SHP77 (cell line): ENCODE results near the gene LFNG.

Source experiments
- DNase-seq, 2 experiments: peaks; one replicate each; lab custom pipeline; 2025; lab: John Stamatoyannopoulos, UW

Gene LFNG

DNA sequence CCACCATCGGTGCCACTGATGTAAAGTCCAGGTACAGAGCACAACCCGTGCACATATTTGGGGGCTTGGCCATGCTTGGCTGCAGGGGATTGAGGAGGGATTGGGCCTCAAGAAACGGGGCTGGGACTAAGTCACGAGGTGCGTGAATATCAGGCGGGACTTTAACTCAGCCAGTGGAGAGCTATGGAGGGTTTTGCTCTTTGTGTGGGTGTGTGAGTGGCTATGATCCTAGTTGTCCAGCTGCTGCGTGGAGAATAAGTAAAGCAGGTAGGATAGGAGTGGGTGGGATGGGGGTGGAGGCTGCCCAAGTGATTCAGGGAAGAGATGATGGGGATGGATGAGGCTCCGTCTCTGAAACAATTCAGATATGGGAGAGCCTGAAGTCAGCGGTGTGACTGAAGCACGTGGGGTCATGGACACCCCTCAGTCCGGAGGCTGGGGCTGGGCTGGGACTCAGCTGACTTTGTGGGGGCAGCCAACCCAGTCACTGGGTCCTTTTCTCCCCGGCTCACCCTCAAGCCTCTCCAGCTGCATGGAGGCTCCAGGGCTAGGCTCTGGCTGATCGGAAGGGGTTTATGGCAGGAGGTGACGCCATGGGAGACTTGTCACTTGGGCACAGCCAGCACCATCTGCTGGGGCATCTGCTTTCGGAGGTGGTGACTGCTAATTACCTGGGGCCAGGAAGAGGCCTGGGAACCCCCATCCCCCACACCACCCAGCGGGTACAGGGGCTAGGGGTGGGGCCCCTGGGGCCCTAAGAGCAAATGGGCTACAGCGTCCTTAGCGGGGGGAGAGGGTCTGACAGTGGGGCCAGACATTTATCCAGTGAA, 1.7 kb upstream of the LFNG start:
- DNase-seq: peak; percentile 81 to 93

DNA sequence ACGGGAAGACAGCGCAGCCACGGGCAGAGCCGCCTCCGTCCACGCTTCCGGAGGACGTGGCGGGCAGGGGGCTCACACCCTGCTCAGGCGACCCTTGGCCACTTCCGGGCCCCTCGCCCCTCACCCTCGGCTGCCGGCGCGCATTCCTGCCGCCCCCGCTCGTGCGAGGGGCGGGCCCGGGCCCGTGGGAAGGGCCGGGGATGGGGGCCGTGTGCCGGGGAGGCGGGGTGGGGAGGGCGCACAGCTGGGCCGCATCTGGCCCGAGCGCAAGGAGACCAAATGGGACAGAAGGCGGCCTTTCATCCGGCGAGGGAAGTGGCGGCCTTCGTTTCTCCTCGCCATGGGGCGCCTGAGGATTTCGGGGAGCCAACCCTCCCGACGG, 846 bp upstream of the LFNG start:
- no peak for DNase-seq

DNA sequence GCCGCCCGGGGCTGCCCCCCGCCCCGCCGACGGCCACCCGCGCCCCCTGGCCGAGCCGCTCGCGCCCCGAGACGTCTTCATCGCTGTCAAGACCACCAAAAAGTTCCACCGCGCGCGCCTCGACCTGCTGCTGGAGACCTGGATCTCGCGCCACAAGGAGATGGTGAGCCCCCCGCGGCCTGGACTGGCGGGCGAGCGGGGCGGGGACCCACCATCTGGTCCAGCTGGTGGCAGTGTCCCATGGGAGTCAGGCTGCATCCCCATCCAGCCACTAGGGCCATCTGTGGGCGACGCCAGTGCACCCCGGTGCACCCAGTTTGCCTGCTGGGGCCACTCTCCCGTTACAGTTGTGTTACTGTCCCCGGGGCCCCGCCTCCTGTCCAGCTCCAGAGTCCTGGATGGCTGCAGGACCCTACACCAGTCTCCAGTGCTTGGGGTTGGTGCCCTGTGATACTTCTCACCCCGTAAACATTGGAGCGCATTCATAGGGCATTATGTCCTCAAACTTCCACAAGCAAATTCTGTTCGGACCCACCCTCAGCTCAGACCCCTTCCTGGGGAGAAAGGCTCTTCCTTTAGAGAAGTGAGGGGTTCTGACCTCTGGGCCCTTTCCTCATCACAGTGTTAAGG, 672 bp downstream of the LFNG start:
- peak in 1 of 2 experiments; percentile 59 for DNase-seq

DNA sequence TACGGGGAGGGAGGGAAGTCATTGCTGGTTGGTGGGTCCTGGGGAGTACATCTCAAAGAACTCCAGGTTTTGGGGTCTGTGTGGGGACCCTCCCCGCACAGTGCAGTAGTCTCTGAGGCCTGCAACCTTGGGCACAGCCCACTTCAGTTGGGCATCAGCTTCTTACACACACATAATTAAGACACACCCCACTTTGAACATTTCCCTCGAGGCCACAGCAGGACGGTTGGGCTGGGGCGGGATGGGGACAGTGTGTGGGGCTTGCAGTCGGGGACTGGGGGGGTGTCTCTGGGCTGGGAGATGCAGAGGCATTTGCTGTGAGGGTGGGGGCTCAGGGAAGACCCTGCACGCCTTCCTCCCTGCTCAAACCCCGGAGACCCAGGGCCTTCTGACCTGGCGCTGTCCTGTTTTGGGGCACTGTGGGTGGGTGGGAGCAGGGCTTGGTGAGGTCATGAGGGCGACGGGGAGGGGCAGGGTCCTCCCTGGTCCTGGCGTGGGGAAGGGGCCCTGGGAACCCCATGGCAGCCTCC, 1.3 kb downstream of the LFNG start:
- DNase-seq: no peak

DNA sequence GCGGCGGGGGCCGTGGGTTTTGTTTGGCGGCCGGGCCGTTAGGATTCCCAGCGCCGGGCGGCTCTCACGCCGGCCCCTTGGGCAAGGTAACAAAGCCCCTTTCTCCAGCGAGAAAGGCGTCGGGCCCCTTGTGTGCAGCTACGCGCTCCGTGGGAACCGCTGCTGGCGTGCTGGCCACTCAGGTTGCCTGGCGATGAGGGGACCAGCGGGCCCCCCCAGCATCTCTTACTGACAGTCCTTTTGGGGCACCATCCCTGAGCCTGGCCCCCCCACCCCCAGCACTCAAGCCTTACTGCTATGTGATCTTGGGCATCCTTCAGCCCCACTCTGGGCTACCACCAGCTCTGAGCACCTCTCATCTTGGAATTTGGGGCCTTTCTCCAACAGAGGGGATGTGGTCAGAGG, 1.8 kb downstream of the LFNG start:
- DNase-seq: no peak

DNA sequence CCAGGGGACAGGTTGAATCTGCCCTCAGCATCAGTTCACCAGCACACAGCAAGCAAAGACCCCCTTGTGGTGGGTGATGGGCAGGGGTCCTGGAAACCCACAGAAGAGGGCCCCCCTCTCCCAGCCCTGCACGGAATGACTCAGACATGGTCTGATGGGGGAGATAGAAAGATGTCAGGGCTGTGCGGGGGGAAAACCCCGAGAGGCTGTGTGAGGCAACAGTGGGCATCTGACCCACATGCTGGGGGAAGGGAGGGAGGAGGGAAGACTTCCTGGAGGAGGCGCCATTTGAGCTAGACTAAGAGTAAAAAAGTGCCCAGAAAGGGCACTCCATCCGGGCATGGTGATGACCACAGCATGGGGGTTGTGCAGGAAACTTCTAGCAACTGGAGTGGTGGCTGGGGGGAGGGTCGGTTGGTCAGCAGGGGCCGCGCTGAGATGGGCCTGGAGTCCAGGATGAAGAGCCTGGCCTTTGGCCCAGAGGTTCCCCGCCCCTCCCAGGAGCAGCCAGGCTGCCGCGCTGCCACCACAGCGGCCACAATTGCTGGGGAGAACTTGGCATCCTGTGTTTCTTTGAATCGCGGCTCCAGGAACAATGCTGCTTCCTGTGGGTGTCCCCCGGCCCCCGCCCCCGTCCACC, 2.5 kb downstream of the LFNG start:
- DNase-seq: peak in 1 of 2 experiments; percentile 26

DNA sequence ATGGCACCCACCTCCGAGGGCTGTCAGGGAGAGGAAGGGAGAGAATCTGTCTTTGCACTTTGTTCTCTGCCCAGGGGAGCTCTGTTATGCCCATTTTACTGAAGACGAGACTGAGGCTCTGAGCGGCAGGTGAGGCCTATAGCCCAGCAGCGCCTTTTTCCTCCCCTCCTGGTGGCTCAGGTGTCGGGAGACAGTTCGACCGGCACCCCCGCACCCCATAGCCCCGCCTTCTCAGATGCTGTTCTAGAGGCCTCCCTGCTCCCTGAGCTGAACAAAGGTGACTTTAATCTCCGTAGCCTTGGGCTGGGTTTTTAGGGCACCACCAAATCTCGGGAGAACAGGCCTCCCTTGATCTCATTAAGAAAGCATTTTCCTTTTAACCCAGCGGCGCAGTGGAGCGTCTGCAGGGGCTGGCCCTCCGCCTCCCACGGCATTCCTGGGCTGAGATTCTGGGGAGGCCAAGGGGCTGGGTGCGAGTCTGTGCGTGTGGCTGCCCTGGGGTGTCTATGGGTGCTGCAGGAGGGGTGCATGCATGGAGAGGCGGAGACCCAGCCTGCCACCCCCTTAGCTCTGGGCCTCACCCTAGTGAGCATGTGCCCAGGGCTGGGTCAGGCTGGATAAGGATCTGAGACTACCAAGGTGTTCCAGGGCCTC, 3.3 kb downstream of the LFNG start:
- peak; percentile 28 to 41 for DNase-seq

DNA sequence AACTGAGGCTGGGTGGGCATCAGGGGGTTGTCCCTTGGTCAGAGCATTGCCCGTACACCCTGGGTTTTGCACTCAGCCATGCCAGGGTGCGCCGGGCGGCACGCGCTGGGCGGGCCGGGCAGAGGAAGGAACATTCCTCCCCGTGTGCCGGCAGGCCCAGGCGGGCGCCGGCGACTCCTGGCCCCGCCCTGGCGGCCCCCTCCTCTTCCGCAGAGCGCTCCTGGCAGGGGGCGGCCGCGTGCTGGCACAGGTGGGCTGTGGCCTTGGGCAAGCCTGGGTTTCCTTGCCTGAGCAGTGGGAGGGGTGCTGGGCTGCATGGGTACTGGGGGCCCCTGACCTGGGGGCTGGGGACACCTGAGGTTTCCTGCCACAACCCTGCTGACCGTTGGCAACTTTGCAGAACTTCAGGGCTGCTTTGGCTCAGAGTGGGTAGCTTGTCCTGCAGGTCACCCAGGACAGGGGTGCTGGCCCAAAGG, 3.9 kb downstream of the LFNG start:
- DNase-seq: peak; percentile 75 to 85

DNA sequence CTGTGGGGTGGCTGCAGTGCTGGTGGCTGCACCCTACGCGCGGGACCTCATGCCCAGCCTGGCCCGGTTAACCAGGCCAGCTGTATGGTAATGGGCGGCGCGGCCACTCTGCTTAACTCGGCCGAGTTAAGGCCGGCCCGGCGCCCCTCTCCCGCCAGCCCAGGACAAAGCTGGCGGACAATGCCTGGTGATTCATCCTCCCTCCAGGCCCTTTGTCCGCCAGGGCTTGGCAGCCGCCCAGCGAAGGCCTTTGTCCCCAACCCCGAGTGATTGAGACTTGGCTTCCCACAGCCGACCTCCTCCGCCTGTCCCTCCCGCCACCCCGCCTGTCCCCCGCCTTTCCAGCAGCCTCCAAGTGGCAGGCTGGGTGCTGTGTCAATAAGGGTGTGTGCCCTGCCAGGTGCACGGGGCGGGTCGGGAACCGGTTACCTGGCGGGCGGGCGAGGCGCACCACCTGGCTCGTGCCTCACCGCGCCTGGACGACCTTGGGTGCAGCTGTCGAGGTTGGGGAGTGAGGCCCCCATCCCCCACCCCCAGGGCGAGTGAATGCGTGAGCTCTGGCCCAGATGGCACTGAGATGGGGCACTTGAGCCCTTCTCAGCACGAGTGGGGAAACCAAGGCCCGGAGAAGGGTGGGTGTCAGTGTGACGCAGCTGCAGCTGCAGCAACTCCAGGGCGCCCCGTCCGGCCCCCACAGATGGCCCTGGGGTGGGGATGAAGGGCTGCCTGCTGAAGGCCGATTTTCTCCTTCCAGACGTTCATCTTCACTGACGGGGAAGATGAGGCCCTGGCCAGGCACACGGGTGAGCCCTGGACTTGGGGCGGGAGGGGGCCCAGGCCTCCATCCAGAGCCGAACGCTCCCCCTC, 4.6 kb downstream of the LFNG start:
- peak; percentile 98 for DNase-seq

DNA sequence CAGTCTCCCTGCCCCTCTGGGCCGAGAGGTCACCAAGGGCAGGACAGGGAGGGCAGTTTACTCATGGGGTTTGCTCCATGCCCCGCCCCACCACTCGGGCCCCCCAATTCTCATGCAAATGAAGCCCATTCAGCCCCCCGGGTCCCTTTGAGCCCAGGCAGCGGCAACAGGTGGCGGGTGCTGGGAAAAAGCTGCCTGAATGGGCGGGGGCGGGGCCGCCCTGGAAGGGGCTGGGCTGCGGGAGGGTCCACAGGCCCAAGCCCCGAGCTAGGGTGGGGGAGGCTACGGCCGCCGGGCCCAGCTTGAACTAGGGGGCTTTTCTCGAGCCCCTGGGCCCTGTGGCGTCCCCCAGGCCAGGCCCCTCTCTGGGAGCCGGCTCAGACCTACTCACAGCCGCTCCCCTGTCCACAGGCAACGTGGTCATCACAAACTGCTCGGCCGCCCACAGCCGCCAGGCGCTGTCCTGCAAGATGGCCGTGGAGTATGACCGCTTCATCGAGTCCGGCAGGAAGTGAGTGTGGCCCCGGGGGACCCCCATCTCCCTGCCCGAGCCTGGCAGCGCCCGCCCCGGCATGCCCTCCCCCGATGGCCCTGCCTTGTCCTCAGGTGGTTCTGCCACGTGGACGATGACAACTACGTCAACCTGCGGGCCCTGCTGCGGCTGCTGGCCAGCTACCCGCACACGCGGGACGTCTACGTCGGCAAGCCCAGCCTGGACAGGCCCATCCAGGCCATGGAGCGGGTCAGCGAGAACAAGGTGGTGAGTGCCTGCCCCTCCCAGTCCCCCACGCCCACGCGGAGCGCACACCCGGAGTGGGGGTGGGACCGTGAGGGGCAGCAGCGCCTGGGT, 5.5 kb downstream of the LFNG start:
- DNase-seq: no peak

DNA sequence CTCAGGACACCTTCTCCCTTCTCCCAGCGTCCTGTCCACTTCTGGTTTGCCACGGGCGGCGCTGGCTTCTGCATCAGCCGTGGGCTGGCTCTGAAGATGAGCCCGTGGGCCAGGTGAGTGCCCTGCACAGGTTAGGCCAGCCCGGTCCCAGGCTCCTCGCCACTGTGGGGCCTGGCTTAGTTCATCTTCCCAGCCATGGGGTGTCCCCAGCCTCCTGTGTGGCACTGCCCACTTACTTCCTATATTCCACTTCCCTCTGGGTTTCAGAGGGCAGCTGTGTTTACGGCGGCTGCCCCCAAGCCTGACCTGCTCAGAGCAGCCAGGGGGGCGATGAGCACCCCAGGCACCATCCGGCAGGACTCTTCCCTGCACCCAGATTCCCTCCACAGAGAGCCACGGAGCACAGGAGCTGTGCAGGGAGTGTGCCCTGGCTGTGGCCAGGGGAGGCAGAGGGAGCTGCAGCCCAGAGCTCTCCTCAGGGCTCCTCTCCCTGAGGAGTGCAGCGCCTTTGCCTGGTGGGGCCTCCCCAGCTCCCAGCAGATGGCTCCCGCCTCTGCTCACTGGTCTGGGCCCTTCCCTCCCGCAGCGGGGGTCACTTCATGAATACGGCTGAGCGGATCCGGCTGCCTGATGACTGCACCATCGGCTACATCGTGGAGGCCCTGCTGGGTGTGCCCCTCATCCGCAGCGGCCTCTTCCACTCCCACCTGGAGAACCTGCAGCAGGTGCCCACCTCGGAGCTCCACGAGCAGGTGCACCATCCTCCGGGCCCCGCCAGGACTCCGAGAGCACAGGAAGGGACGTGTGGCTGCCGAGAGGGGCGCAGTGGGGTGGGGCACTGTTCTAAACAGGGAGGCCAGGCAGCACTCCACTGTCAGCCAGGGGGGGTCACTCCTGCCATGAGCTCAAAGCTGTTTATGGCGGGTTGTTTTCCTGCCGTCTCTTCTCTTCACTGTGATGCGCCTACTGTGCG, 6.4 kb downstream of the LFNG start:
- peak; percentile 40 to 57 for DNase-seq

DNA sequence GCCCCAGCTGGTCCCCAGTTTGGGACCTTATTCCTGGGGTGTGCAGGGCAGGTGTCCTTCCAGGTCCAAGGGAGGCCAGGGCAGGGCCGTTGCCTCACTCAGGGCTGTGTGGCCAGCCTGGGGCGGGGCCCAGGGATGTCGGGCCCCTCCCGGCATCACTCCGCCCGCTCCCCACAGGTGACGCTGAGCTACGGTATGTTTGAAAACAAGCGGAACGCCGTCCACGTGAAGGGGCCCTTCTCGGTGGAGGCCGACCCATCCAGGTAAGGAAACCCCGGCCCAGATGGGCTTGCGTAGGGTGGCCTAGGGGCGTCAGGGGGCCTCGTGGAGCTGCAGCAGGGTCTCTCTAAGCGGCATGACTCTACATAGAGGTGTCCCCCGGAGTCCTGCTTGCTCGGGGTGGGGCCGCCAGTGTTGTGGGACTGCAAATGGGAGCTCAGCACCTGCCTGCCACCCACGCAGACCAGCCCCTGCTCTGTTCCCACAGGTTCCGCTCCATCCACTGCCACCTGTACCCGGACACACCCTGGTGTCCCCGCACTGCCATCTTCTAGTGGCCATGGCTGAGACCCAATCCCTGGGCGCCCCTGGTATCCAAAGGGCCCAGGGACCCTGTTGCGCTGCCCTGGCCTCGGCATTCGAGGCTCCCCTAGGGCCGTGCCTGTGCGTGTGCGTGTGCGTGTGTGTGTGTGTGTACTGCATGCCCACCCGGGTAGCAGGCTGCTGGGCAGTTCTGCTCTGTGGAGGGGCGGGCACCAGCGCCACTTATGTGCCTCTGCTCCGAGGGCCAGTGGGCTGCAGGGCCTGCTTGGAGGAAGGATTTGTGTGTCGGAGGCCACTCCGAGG, 7.3 kb downstream of the LFNG start:
- no peak for DNase-seq

DNA sequence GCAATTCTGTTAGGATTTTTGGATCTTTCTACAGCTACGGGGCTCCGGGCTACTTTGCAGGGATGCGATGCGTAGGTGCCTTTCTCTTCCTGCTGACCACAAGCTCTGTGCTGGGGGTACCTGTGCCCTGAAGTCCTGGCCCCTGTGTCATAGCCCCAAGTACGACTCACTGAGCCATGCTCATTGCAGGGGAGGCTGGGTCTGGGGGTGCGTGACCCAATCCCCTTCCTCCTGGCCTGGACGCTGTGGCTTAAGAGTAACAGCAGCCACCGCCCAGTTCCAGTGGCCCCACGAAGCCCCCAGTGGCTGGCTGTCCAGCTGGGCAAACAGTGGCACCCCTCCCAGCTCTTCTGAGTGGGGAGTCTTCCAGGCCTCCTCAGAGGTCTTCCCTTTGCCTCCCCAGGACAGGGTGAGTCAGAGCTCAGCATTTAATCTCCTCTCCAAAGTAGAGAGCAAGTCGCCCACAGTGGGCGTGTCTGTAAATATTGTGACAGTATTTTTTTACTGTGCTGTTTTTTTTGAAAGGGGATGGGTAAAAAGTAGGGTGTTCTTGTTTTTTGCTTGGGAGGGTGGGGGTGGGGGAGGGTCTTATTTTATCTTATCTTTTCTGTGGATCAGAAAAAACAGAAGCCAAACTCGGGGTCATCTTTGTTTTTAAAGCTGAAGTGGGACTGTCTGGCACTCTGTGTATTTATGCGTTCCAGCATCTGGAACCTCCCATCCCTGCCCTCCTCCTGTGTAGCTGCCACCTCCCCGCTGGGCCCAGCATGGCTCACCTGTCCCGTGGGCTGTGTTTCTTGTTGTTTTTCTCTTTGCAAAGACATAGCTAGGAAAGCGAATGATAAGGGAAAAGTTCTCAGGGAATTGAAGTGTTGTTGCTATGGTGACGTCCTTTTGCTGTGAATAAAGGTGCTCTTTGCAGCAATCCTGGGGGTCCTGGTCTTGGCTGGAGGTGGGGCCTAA, 8.2 kb downstream of the LFNG start:
- peak; percentile 28 to 62 for DNase-seq

DNA sequence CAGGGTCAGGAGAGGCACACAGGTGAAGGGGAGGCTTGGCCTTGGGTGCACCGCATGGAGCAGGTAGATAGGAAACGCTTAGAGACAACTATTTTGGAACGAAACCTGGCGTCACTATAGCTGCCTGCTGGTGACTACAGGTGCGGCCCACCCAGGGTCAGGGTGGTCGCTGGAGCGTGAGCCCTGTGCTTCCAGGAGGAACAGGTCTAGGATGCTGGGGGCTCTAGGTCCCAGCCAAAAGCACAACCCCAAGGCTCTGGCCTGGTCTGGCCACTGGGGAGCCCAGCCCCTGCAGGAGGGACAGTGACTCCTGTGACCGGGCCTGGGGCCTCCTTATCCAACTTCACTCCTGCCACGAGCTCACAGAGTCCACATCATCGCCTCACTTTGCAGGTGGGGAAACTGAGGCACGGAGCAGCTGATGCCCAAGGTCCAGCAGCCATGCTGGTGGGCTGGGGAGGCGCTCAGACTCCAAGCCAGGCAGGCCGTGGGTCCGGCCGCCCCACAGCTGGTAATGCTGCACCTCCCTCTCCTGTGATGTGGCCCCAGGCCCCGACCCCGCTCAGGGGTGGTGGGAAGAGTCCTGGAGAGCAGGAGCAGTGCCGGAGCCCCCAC, 9.0 kb downstream of the LFNG start:
- no peak for DNase-seq

DNA sequence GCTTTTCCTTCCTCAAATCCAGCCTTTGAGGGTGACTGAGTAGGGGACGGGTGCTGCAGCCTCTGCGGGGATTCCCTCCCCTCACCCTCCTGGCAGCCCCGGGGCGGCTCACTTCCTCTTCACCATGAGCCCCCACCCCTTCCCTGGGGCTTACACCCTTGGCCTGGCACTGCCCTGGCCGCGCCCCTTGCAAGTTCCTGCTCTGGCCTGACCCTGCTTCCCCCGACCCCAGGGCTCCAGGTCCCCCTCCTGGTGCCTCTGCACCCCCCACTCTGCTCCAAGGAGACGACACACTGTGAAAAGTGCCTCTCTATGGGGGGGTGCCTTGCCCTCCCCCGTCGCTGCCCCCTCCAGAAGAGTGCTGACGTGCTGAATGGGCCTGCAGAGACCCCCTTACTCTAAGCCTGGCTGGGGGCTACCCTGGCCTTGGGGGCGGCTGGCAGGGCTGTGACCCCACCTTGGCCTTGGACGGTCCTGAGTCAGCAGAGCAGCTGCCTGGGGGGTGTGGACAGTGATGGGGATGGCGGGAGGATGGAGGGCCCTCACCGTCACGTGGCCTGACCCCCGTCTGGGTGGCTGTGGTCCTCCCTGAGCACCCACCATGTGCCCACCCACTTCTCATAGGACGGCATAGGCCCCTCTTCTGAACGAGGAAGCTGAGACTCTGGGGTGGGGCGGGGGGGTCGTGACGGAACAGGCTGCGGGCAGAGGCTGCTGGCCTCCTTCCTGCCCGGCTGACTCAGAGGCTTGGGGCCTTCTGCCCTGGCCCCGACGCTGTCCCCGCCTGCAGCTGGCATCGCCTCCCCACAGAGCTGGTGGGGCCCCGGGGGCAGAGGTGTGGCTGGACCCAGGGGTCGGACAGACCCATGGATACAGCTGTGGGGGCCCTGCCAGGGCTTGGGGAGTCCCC, 9.8 kb downstream of the LFNG start:
- DNase-seq: no peak
